ENCODE data around the gene LRP1.

GRCh38 chr12:57099047-57099714 lies 29.1 kb upstream of the LRP1 start:
- TF ChIP-seq CTCF (IDR thresholded peaks at IDR 0.05; ENCODE audit: low read depth, low read length), result no peak
- no peak for TF ChIP-seq EZH2phosphoT487 (IDR thresholded peaks at IDR 0.05; ENCODE audit: low read depth)

Data from OCI-LY3 (cell line).